HG03558 (cell line): Measurements from ENCODE around the gene AGPAT3.

Source experiments
- ATAC-seq: cut with Tn5 transposase; IDR thresholded peaks from one replicate; pipeline ENCODE4 v1.9.1; 2021; ENCODE audit warnings: moderate number of reproducible peaks; ENCODE audit not compliant: unreplicated experiment; ENCODE audit errors: extremely low read depth

The AGPAT3 gene

DNA sequence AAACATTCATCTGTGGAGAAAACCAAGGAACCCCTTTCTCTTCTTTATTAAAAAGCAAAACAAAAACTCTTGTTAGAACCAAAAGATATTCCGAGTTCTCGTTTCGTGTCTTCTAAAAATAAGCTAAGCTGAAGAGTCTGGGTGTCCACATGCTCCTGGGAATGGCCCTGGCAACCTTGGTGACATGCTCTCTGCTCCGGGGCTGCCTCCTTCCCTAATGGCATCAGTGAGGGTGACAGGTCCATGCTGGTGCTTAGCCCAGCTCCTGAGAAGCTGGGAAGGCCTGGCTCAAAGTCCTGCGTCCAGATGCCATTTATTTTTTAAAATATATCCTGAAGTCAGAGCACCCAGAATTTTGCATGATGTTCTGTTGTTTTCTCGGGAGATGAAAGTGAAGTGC lies 122.5 kb downstream of the AGPAT3 start:
- no peak for ATAC-seq

DNA sequence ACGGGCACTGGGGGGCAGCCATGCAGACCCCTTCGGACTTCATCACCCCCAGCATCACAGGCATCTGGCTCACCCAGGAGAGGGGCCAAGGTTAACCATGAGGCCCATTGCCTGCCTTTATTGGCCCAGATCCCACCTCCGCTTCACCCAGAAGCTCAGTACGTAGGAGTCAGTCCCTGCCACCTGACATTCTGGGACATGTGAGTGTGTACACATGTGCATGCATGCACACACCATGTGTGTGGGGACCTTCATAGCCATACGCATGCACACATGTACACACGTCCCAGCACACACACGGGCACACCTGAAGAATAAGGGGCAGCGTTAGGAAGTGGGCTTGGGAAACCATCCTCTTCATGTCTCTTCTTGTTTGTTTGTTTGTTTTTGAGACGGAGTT lies 123.0 kb downstream of the AGPAT3 start:
- no peak for ATAC-seq

DNA sequence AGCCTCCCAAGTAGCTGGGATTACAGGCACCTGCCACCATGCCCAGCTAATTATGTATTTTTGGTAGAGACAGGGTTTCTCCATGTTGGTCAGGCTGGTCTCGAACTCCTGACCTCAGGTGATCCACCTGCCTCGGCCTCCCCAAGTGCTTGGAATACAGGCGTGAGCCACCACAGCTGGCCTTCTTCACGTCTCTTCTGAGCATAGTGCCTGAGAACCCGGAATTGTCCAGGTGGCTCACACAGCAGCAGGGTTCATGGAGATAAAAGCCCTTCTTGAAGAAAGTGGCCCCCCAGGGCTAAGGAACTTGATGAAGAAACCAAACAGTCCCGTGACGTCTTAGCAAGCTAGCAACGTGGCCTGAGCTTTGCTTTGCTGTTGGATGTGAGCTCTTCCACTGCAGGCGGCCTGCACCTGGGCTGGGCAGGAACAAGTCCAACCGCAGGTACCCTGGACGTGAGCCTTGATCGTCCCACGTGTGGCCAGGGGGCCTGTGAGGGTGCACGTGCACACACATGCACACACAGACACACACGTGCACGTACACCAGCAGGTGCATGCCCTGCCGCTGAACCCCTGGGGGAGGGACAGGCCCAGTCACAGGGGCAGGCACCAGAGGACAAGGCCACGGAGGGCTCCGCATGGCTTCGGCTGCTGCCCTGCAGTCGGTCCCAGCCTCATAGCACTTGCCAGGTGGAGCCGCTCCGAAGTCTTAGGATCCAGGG lies 123.6 kb downstream of the AGPAT3 start:
- ATAC-seq, result no peak

DNA sequence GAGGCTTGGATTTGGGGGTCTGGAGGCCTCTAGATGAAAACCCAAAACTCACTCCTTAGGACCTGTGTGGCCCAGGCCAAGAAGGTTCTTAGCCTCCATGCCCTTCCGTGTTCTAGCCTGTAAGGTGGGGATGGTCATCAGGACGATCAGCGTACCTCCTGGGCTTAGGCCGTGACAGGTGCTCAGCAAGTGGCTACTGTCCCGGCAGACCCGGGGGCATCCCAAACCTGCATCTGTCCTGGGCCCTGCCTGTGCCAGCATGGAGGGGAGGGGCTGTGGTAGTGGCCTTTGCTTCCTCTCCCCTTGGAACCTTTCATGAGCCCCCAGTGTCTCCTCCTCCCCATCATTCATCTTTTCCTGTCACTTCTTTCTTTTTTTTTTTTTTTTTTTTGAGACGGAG lies 124.4 kb downstream of the AGPAT3 start:
- ATAC-seq, result no peak

DNA sequence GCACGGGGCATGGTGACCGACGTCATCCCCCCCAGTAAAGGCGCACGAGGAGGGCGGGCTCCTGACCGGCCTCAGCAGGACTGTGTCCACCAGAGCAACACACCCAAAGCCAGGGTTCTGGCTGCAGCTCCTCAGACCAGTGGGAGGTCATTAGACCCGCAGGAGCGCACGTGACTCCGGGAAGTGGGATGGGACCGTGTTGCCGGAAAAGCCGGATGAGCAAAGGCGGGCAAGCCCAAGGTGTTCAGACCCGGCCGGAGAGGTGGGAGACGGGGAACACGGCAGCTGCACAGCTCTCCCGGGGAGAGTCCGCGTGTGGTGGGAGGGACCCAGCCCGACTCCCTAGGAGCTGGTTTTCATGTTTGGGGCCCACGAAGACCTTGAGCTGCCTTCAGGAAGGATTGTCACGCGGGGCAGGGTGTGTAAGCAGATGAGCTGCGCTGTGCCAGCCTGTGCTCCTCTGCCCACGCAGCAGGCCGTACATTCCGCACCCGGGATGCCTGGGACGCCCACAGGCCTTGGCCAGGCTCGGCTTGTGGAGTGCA lies 126.5 kb downstream of the AGPAT3 start:
- ATAC-seq, result no peak

DNA sequence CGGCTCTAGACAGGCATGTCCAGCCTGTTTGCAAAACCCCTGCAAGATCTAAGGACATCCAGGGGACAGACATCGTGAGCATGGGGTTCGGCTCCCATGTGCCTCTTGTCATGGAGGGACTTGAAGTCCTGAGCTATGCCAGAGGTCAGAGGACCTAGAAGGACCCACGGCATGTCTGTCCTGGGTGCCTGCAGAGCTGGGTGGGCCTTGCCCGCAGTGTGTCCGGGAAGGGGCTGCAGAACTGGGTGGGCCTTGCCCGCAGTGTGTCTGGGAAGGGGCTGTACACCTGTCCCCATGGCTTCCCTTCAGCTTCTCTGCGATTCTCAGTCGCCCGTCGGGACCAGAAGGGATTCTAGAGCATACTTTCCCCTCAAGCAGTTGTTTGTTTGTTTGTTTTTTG lies 127.1 kb downstream of the AGPAT3 start:
- ATAC-seq, result no peak

DNA sequence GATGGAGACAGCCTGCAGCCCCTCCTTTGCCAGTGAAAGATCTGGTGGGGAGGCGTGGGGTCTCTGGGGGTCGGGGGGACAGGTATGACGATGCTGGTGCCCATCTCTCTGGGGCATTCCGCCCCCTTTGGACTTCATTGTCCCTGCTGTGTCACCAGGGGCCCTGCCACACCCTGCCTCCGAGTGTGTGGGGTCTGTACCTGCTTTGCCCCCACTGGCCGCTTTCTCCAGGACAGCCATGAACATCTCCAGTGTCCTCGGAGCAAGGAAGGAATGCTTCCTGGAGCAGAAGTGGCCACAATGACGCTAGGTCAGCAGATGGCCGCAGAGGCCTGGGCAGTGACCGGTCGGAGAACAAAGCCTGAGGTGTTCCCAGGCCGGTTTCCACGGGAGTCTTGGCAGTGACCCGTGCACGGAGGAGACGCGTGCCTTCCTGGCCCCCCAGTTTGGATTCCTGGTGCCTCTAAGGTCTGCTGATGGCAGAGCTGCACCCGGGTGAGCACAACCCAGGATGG lies 128.5 kb downstream of the AGPAT3 start:
- no peak for ATAC-seq

DNA sequence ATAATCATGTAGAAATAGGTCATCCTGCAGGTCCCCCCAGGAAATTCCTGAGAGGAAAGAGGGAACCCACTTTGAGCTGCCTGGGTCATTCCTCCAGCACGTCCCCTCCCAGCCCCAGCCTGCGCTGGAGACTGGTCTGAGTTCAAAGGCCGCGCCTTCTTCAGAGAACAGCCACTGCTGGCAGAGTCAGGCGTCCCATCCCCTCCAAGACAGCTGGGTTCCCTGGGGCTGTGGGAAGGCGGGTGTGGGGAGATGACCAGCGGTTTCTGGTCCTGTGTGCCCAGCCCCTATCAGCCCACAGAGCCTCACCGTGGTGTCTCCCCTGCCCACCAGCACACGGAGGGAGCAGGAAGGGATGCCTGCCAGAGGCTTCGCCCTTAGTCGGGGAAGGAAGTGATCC lies 129.1 kb downstream of the AGPAT3 start:
- no peak for ATAC-seq

DNA sequence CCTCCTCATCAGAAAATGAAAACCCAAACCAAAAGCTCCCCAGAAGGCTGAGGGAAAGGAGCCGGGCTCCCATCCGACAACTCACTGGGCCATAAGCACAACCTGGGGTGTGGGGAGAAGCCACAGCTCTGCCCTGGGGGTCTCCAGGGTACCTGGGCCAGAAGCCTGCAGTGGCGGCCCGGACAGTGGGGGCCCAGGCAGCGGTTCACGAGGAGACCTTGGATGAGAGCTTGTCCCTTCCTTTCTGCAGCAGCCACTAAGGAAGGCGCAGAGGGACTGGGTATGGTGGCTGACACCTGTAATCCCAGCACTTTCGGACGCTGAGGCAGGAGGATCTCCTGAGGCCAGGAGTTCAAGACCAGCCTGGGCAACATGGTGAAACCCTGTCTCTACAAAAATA lies 129.6 kb downstream of the AGPAT3 start:
- ATAC-seq, result no peak

DNA sequence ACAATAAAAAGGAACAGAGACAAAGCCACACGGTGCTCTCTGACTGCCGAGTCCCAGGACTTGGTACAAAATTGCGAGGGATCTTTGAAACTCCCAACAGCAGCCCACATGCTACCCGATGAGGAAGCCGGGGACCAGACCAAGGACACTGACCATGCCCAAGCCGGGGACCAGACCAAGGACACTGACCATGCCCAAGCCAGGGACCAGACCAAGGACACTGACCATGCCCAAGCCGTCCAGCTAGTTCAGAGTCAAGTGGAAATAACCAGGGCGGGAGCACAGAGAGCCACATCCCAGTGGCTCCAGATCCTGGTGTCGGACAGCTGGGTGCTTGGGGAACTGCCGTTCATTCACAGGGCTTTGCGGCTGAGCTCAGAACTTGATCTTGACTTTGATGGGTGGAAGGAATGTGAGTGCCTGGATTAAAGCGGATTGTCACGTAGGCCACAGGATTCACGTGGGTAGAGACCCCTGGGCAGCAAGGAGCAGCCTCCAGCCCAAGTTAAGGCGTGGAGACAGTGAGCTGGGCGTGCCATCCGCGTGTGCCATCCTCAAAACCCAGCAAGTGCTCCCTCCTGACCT lies 130.6 kb downstream of the AGPAT3 start:
- ATAC-seq, result no peak

DNA sequence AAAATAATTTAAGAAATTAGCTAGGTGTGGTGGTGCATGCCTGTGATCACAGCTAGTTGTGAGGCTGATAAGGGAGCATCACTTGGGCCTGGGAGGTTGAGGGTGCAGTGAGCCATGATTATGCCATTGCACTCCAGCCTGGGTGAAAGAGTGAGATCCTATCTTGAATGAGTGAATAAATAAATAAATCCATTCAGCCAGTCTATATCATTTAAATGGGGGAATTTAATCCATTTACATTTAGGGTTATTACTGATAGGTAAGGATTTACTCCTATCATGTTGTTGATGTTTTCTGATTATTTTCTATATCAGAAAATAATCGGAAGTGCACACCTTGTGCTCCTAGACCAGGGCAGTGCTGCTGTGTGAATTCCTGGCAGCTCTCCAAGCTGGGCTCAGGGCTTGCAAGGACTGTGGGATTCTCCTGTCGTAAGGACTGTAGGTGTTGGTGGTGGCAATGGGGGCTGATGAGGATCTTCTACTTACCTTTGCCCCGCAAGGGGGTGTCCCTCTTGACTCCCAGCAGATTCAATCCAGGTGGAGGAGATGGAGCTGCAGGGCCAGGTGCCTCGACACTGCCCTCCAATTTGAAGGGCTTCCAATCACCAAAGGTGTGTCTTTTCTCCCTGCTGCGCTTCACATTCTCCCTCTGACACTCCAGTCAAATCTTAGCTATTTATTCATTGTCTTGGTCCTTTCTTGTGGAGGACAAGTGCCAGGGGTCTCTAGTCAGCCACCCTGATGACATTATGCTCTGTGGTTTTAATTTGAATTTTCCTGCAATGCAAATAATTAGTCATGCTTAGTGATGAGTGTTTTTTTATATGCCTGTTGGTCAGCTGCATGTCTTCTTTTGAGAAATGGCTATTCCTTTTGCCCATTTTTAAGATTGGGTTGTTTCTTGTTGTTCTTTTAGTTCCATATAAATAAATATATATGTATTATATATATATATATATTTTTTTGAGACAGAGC lies 133.0 kb downstream of the AGPAT3 start:
- ATAC-seq, result no peak

DNA sequence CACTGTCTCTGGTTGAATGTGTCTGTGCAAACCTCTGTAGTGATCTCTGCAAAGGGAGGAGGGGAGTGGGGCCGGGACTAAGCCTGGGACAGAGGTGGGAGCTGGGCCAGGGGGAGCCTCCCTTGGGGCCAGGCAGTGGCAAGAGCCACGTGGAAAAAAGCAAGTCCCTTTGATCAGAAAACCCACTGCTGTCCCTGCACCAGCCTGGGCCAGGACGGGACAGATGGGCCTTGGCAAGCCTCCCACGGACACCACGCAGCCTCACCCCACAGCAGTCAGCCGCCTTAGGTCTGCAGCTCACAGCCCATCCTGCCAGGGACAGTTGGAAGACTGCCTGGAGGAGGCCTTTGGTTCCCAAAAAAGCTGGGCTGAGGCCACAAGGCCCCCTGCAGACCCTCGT lies 135.3 kb downstream of the AGPAT3 start:
- no peak for ATAC-seq

DNA sequence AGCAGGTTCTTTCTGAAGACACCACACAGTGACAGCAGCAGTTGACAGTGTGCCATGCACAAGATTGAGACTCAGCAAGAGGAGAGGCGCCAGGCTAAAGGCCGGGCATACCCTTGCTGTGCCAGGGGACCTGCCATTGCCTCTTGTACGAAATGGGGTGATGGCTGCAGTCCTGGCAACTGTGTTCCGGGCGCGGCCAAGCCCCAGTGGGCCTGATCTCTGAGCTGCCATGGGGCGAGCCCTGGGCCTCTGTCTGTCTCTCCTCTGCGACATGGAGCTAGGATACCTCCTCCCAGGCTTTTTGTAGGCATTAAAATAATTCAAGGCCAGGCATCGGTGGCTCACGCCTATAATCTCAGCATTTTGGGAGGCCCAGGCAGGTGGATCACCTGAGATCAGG lies 137.5 kb downstream of the AGPAT3 start:
- ATAC-seq, result no peak

DNA sequence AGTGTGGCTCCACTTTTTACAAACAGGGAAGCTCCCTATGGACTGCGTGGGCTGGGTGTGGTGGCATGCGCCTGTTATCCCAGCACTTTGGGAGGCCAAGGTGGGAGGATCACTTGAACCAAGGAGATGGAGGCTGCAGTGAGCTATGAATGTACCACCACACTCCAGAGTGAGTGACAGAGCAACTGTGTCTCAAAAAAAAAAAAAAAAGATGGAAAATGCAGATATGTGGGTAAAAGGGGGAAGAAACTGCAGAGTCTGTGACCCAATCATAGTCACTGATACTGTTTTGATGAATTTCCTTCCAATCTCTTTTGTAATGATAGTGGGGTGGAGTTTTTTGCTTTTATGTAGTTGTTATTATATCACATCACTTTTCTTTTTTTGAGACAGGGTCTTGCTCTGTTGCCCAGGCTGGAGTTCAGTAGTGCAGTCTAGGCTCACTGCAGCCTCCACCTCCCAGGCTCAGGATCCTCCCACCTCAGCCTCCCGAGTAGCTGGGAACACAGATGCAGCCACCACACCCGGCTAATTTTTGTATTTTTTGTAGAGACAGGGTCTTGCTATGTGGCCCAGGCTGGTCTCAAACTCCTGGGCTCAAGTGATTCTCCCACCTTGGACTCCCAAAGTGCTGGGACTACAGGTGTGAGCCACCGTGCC lies 138.4 kb downstream of the AGPAT3 start:
- no peak for ATAC-seq

DNA sequence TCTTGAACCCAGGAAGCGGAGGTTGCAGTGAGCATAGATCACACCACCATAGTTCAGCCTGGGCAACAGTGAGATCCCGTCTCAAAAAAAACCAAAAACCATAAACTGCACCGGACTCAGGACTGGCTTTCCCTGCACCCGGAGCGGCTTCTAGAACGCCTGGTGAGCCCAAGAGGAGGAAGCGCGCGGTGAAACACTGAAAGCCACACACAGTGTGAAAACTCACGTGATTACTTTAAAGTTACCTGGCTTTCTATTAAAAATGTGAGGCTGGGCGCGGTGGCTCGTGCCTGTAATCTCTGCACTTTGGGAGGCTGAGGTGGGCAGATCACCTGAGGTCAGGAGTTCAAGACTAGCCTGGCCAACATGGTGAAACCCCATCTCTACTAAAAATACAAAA lies 140.0 kb downstream of the AGPAT3 start:
- ATAC-seq, result no peak

DNA sequence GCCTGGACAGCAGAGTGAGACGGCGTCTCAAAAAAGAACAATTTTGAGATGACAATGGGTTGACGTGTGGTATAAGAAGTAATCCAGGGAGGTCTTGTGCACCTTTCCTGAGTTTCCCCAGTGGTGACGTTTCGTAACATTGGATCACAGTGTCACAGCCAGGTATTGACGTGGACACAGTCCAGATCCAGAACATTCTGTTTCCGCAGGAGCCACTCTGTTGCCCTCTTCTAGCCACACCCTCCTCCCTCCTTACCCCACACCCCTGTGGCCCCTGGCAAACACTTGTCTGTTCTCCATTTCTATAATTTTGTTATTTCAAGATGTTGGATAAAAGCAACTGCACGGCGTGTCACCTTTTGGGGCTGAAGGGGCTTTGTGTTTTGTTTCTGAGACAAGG lies 140.6 kb downstream of the AGPAT3 start:
- no peak for ATAC-seq

DNA sequence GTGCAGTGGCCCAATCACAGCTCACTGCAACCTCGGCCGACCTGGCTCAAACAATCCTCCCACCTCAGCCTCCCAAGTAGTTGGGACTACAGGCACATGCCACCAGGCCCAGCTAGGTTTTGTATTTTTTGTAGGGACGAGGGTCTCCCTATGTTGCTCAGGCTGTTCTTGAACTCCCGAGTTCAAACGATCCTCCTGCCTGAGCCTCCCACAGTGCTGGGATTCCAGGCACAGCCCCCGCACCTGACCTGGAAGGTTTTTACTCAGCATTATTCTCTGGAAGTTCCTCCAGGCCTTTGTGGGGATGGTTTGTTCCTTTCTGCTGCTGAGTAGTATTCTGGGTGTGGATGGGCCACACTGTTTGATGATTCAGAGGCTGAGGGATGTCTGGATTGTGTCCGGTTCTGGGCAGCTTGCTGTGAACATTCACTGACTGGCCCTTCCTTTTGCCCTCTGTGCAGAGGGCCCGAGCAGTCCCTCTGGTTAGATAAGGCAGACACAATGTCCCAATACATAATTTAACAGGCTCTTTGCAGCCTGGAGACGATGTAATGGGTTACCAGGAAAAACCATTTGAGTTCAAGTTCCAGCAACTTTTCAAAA lies 141.1 kb downstream of the AGPAT3 start:
- no peak for ATAC-seq

DNA sequence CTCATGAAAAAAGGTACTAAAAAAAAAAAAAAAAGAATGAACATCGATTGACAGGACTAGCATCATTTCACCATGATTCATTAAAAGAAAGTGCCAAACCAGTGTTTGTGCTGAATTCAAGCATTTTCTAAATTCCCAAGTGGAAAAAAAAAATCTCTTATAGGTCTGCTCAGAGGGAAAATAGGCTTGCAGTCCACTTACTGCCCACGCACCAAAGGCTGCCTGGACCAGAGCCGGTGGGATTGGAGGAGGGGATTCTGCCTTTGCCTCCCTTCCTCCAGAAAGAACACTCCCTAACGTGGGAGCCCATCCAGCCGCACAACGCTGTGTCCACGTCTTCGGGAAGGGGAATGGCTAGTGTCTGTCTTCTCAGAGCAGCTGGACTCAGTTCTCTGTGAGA lies 141.6 kb downstream of the AGPAT3 start:
- no peak for ATAC-seq

DNA sequence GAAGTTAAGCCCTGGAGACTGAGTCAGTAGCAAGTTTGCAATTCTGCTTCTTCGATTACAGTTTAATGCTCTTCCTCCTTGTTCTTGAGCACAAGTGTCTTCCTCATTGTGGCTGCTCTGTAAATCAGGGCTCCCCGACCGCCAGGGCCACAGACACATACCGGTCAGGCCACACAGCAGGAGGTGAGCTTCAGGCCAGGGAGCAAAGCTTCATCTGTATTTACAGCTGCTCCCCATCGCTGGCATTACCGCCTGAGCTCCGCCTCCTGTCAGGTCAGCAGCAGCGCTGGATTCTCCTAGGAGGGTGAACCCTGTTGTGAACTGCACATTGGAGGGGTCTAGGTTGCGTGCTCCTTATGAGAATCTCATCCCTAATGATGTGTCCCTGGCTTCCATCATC lies 145.4 kb downstream of the AGPAT3 start:
- ATAC-seq, result no peak

DNA sequence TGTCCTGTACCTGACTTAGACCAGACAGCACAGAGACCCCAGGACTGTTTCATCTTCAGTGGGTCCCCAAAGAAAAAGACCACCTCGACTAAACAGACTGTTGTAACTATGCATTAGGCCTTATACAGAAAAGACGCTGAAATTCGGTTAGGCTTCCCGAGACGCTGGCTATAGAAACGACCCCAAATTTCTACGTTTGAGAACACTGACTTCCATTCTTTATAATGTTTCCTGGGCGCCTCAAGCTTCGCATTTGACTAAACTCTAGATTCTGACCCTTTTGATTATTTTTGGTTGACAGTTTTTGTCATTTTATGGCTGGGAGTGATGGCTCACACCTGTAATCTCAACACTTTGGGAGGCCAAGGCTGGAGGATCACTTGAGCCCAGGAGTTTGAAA lies 146.1 kb downstream of the AGPAT3 start:
- ATAC-seq, result no peak
